K562 (cell line): Measurements from ENCODE around the gene ARPC1A. TPM values are rescaled to one million over a fixed set of nuclear protein-coding genes. Genes with fewer than 3 reads are reported as not detected.

ENCODE experiments used
- GATAD2B ChIP-seq: fragments of 450-650 bp; IDR thresholded peaks from 2 replicates; pipeline ENCODE4 v1.6.1; 2017; ENCODE audit warnings: mild to moderate bottlenecking, borderline replicate concordance
- IFI16 ChIP-seq: fragments of 250-450 bp; sonication (Bioruptor Pico); IDR thresholded peaks from 2 replicates; pipeline ENCODE4 v2.1.2; 2022; ENCODE audit warnings: mild to moderate bottlenecking, inconsistent platforms
- RBM22 ChIP-seq: fragments of 200-400 bp; formaldehyde crosslinking; IDR thresholded peaks from 2 replicates; pipeline ENCODE4 v1.6.1; 2018; ENCODE audit warnings: low read length, low read depth; ENCODE audit not compliant: poor library complexity, severe bottlenecking
- SIN3A ChIP-seq, 2 experiments: fragments of 150-350 bp in 1 of 2; IDR thresholded peaks; 2 replicates each; pipeline ENCODE4 v1.6.1; 2011 to 2016; ENCODE audit warnings: borderline replicate concordance in 2 of 2, low read depth in 2 of 2, low read length in 2 of 2, mild to moderate bottlenecking in 2 of 2, moderate library complexity in 2 of 2; ENCODE audit not compliant: control insufficient read depth in 1 of 2
- SMARCA5 ChIP-seq: fragments of 450-650 bp; IDR thresholded peaks from 2 replicates; pipeline ENCODE4 v1.6.1; 2016
- SMARCE1 ChIP-seq: fragments of 450-650 bp; IDR thresholded peaks from 2 replicates; pipeline ENCODE4 v1.7.1; 2016; ENCODE audit warnings: mild to moderate bottlenecking
- STAG1 ChIP-seq: sonication (generic); formaldehyde crosslinking; IDR thresholded peaks from 2 replicates; pipeline ENCODE4 v1.5.0; 2020; ENCODE audit warnings: missing genetic modification reagents, borderline replicate concordance
- SUPT5H ChIP-seq: fragments of 450-650 bp; IDR thresholded peaks from 2 replicates; pipeline ENCODE4 v1.6.1; 2016
- ZNF699 ChIP-seq: fragments of 250-450 bp; sonication (Bioruptor Pico); IDR thresholded peaks from 2 replicates; pipeline ENCODE4 v1.8.0; 2021; ENCODE audit warnings: mild to moderate bottlenecking, moderate library complexity; ENCODE audit not compliant: insufficient replicate concordance
- polyA plus RNA-seq, 8 experiments: library from polyadenylated mRNA; depleted of rRNA in 4 of 8; stranded (reverse) in 5 of 8; unstranded in 3 of 8; fragments of >200 nt; fragmentation: Nextera tagmentation in 2 of 8; fragmentation: Illumina TruSeq in 1 of 8; extraction: Ambion mirVana in 2 of 8; extraction: Trizol in 1 of 8; gene quantifications; 2 replicates each; pipeline versions ENCODE4 v1.2.1 to v1.2.3, GENCODE V29; 2011 to 2014; ENCODE audit warnings: inconsistent platforms in 1 of 8, missing spikeins in 1 of 8
- total RNA-seq, 7 experiments: library from RNA; depleted of rRNA in 6 of 7; stranded (reverse); fragments of >200 nt in 6 of 7; fragmentation: Illumina TruSeq in 2 of 7; extraction: Trizol in 2 of 7; gene quantifications; 2 replicates each; pipeline versions ENCODE4 v1.2.1 to v1.2.3, GENCODE V29; 2011 to 2021; ENCODE audit warnings: low replicate concordance in 1 of 7
- TF ChIP-seq, protein P1 (sequence below): fragments of 450-650 bp; conservative IDR thresholded peaks from 2 replicates; pipeline ENCODE4 v1.6.1; 2016; ENCODE audit warnings: missing genetic modification characterization, low read depth, mild to moderate bottlenecking, control low read depth, missing compliant biosample characterization
- TF ChIP-seq, protein P2 (sequence below): sonication (generic); formaldehyde crosslinking; IDR thresholded peaks from 2 replicates; pipeline ENCODE4 v1.8.0; 2023; ENCODE audit warnings: missing genetic modification reagents, mild to moderate bottlenecking, borderline replicate concordance
- TF ChIP-seq, protein P3 (sequence below): fragments of 450-650 bp; formaldehyde crosslinking; IDR thresholded peaks from 2 replicates; pipeline ENCODE4 v1.4.0; 2022; ENCODE audit warnings: mild to moderate bottlenecking, moderate library complexity
- TF ChIP-seq, protein P4 (sequence below): fragments of 450-650 bp; formaldehyde crosslinking; conservative IDR thresholded peaks from 2 replicates; pipeline ENCODE4 v1.4.0; 2022; ENCODE audit warnings: mild to moderate bottlenecking, missing genetic modification characterization

ARPC1A gene
- total and polyA plus RNA-seq, 9 of the 15 experiments (the other 6 are each of a cell fraction or from before 2014, with no cell fraction given): 39.5 to 151 (median 86.1) TPM

DNA sequence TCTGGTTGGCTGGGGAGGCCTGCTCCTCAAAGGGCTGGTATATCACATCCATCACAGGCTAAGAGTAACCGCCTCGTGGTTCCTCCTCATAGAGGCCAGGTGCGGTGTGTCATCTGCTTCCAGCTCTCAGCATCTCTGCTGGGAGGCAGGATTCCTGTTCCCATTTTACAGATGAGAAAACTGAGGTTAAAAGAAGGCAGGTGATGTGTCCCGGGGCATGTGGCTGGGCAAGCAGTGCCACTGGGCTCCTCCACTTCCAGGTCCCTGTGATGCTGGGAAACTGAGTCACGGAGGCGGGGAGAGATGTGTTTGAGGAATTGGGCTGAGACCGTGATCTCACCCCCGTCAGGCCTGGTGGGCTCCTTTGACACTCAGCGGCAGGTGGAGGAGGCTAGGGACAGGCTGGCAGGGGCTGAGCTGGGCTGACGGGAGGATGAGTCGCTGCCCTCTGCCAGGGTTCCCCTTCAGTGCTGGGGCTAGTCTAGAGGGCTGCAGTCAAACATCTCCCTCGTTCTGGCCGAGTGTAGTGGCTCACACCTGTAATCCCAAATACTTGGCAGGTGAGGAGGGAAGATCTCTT lies 58.2 kb downstream of the ARPC1A start (continued):
- TF ChIP-seq, protein P1, sequence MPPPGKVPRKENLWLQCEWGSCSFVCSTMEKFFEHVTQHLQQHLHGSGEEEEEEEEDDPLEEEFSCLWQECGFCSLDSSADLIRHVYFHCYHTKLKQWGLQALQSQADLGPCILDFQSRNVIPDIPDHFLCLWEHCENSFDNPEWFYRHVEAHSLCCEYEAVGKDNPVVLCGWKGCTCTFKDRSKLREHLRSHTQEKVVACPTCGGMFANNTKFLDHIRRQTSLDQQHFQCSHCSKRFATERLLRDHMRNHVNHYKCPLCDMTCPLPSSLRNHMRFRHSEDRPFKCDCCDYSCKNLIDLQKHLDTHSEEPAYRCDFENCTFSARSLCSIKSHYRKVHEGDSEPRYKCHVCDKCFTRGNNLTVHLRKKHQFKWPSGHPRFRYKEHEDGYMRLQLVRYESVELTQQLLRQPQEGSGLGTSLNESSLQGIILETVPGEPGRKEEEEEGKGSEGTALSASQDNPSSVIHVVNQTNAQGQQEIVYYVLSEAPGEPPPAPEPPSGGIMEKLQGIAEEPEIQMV (tag): no peak
- no peak for TF ChIP-seq GATAD2B
- TF ChIP-seq, protein P2, sequence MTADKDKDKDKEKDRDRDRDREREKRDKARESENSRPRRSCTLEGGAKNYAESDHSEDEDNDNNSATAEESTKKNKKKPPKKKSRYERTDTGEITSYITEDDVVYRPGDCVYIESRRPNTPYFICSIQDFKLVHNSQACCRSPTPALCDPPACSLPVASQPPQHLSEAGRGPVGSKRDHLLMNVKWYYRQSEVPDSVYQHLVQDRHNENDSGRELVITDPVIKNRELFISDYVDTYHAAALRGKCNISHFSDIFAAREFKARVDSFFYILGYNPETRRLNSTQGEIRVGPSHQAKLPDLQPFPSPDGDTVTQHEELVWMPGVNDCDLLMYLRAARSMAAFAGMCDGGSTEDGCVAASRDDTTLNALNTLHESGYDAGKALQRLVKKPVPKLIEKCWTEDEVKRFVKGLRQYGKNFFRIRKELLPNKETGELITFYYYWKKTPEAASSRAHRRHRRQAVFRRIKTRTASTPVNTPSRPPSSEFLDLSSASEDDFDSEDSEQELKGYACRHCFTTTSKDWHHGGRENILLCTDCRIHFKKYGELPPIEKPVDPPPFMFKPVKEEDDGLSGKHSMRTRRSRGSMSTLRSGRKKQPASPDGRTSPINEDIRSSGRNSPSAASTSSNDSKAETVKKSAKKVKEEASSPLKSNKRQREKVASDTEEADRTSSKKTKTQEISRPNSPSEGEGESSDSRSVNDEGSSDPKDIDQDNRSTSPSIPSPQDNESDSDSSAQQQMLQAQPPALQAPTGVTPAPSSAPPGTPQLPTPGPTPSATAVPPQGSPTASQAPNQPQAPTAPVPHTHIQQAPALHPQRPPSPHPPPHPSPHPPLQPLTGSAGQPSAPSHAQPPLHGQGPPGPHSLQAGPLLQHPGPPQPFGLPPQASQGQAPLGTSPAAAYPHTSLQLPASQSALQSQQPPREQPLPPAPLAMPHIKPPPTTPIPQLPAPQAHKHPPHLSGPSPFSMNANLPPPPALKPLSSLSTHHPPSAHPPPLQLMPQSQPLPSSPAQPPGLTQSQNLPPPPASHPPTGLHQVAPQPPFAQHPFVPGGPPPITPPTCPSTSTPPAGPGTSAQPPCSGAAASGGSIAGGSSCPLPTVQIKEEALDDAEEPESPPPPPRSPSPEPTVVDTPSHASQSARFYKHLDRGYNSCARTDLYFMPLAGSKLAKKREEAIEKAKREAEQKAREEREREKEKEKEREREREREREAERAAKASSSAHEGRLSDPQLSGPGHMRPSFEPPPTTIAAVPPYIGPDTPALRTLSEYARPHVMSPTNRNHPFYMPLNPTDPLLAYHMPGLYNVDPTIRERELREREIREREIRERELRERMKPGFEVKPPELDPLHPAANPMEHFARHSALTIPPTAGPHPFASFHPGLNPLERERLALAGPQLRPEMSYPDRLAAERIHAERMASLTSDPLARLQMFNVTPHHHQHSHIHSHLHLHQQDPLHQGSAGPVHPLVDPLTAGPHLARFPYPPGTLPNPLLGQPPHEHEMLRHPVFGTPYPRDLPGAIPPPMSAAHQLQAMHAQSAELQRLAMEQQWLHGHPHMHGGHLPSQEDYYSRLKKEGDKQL: no peak
- TF ChIP-seq RBM22: peak; percentile 56
- peak; percentile 64 for TF ChIP-seq SMARCA5
- no peak for TF ChIP-seq IFI16 (CRISPR knock-in tag)
- TF ChIP-seq STAG1 (CRISPR knock-in tag): no peak
- TF ChIP-seq ZNF699 (CRISPR knock-in tag): no peak
- TF ChIP-seq, protein P3, sequence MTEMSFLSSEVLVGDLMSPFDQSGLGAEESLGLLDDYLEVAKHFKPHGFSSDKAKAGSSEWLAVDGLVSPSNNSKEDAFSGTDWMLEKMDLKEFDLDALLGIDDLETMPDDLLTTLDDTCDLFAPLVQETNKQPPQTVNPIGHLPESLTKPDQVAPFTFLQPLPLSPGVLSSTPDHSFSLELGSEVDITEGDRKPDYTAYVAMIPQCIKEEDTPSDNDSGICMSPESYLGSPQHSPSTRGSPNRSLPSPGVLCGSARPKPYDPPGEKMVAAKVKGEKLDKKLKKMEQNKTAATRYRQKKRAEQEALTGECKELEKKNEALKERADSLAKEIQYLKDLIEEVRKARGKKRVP (CRISPR knock-in tag): no peak
- TF ChIP-seq SIN3A (IDR thresholded peaks at IDR 0.05; ENCODE audit: borderline replicate concordance in 2 of 2, control insufficient read depth in 1 of 2, low read depth in 2 of 2, low read length in 2 of 2): no peak
- TF ChIP-seq SMARCE1: no peak
- 0 out of 2 replicates have a peak, but pooled peaks have one; percentile 14 for TF ChIP-seq SUPT5H
- TF ChIP-seq, protein P4, sequence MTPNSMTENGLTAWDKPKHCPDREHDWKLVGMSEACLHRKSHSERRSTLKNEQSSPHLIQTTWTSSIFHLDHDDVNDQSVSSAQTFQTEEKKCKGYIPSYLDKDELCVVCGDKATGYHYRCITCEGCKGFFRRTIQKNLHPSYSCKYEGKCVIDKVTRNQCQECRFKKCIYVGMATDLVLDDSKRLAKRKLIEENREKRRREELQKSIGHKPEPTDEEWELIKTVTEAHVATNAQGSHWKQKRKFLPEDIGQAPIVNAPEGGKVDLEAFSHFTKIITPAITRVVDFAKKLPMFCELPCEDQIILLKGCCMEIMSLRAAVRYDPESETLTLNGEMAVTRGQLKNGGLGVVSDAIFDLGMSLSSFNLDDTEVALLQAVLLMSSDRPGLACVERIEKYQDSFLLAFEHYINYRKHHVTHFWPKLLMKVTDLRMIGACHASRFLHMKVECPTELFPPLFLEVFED (CRISPR knock-in tag): no peak
